Activated naive CD4-positive, alpha-beta T cell treated with anti-CD3 and anti-CD28 coated beads for 36 hours (primary cell): ENCODE measurements around the gene SLC66A3. TPM values are rescaled to one million over a fixed set of nuclear protein-coding genes. Genes with fewer than 3 reads are reported as not detected.

Source experiments
- CTCF ChIA-PET: fragments of 350-600 bp; sonication (Branson Sonifier 250); formaldehyde crosslinking; loops from one replicate; lab custom pipeline; 2021; ENCODE audit warnings: antibody characterized with exemption; lab: Charles Lee
- DNase-seq: peaks from one replicate; pipeline ENCODE4 v3.0.0-alpha.2; 2020
- H3K27ac Mint-ChIP-seq: one replicate; pipeline ENCODE4 v1.8.0; 2021; ENCODE audit warnings: mild to moderate bottlenecking, mixed read lengths
- H3K27me3 Mint-ChIP-seq: one replicate; pipeline ENCODE4 v1.8.0; 2021; ENCODE audit warnings: low read depth, mixed read lengths
- H3K36me3 Mint-ChIP-seq: one replicate; pipeline ENCODE4 v1.8.0; 2021; ENCODE audit warnings: low read depth, mixed read lengths
- H3K4me1 Mint-ChIP-seq: one replicate; pipeline ENCODE4 v1.8.0; 2021; ENCODE audit warnings: low read depth, mixed read lengths
- H3K4me3 Mint-ChIP-seq: one replicate; pipeline ENCODE4 v1.8.0; 2021; ENCODE audit warnings: mild to moderate bottlenecking, moderate library complexity, mixed read lengths
- H3K9me3 Mint-ChIP-seq: one replicate; pipeline ENCODE4 v1.8.0; 2021; ENCODE audit warnings: mixed read lengths
- intact Hi-C: fragments of 100-400 bp; cut with micrococcal nuclease; formaldehyde crosslinking; loops from one replicate; pipeline ENCODE4 v1.15.1; 2023
- total RNA-seq, 2 experiments: library from RNA; stranded (reverse); gene quantifications; one replicate each; pipeline ENCODE4 v1.2.3, GENCODE V29; 2021

The SLC66A3 gene
- total RNA-seq, 2 experiments from 2014 or later = 10.1 to 11.0 TPM

GRCh38 chr2:11169333-11169732 is 14.1 kb downstream of the SLC66A3 start:
- CTCF ChIA-PET = interaction anchor here (0.6 to 0.9 kb wide), 2 partner anchors 61 to 337 kb away, joined by 3 to 5 read pairs; no protein-coding TSS in a partner anchor
- no peak for DNase-seq
- Mint-ChIP-seq H3K4me3 (no peak overlapping the region), H3K36me3 (no peaks in the 10 kb centered on the region), H3K27ac (no peak overlapping the region), H3K27me3 (no peaks in the 10 kb centered on the region), H3K9me3 (no peaks in the 10 kb centered on the region), H3K4me1 (no peaks in the 10 kb centered on the region)
- intact Hi-C loops = no loop called here

GRCh38 chr2:11174222-11174621 is 19.0 kb downstream of the SLC66A3 start:
- peaks cover 12% of the 10 kb centered on the region for H3K4me1 Mint-ChIP-seq
- H3K27ac Mint-ChIP-seq = no peak overlapping the region
- CTCF ChIA-PET = no interaction called here
- H3K9me3 Mint-ChIP-seq = no peaks in the 10 kb centered on the region
- intact Hi-C loops = no loop called here
- no peaks in the 10 kb centered on the region for H3K27me3 Mint-ChIP-seq
- peaks cover 2% of the 10 kb centered on the region for H3K36me3 Mint-ChIP-seq
- no peak for DNase-seq
- H3K4me3 Mint-ChIP-seq = no peak overlapping the region

- no peak for DNase-seq
- peaks cover 2% of the 10 kb centered on the region for H3K36me3 Mint-ChIP-seq
- intact Hi-C loops = no loop called here
- no peak overlapping the region for H3K27ac Mint-ChIP-seq
- peaks cover 12% of the 10 kb centered on the region for H3K4me1 Mint-ChIP-seq
- no peaks in the 10 kb centered on the region for H3K9me3 Mint-ChIP-seq
- no peak overlapping the region for H3K4me3 Mint-ChIP-seq
- H3K27me3 Mint-ChIP-seq = no peaks in the 10 kb centered on the region
- CTCF ChIA-PET = interaction anchor here (0.7 kb wide), 2 partner anchors 20 to 27 kb away, joined by 3 read pairs; partner anchors contain the start of gene SLC66A3
Observed at GRCh38 chr2:11175293-11175795, 20.1 kb downstream of the SLC66A3 start.

- Mint-ChIP-seq H3K4me3 (no peak overlapping the region), H3K4me1 (peaks cover 12% of the 10 kb centered on the region), H3K27me3 (no peaks in the 10 kb centered on the region), H3K36me3 (peaks cover 2% of the 10 kb centered on the region), H3K27ac (no peak overlapping the region), H3K9me3 (no peaks in the 10 kb centered on the region)
- intact Hi-C loops = no loop called here
- no peak for DNase-seq
- CTCF ChIA-PET = no interaction called here
Observed at GRCh38 chr2:11177871-11178690, 22.8 kb downstream of the SLC66A3 start.

- Mint-ChIP-seq H3K27ac (no peak overlapping the region), H3K9me3 (no peaks in the 10 kb centered on the region), H3K4me3 (no peak overlapping the region), H3K36me3 (peaks cover 2% of the 10 kb centered on the region), H3K4me1 (peaks cover 12% of the 10 kb centered on the region), H3K27me3 (no peaks in the 10 kb centered on the region)
- CTCF ChIA-PET = no interaction called here
- no peak for DNase-seq
- intact Hi-C loops = no loop called here
Observed at GRCh38 chr2:11179196-11179595, 23.9 kb downstream of the SLC66A3 start.

- no peak for DNase-seq
- no peak overlapping the region for H3K27ac Mint-ChIP-seq
- peaks cover 11% of the 10 kb centered on the region for H3K4me1 Mint-ChIP-seq
- no peaks in the 10 kb centered on the region for H3K9me3 Mint-ChIP-seq
- CTCF ChIA-PET = interaction anchor here (1.9 kb wide), 1 partner anchor 47 kb away, joined by 5 read pairs; a partner anchor contains a TSS
- H3K27me3 Mint-ChIP-seq = no peaks in the 10 kb centered on the region
- H3K4me3 Mint-ChIP-seq = no peak overlapping the region
- intact Hi-C loops = no loop called here
- peaks cover 2% of the 10 kb centered on the region for H3K36me3 Mint-ChIP-seq
Observed at GRCh38 chr2:11179899-11180298, 24.6 kb downstream of the SLC66A3 start.

- Mint-ChIP-seq H3K4me1 (peaks cover 4% of the 10 kb centered on the region), H3K36me3 (peaks cover 2% of the 10 kb centered on the region), H3K9me3 (no peaks in the 10 kb centered on the region), H3K4me3 (no peak overlapping the region), H3K27me3 (no peaks in the 10 kb centered on the region), H3K27ac (no peak overlapping the region)
- CTCF ChIA-PET = interaction anchor here (1.0 to 1.9 kb wide), 2 partner anchors 26 to 48 kb away, joined by 3 to 5 read pairs; a partner anchor contains a TSS
- intact Hi-C loops = no loop called here
- DNase-seq = no peak
Observed at GRCh38 chr2:11180653-11181052, 25.4 kb downstream of the SLC66A3 start.

GRCh38 chr2:11182951-11183350 is 27.7 kb downstream of the SLC66A3 start:
- Mint-ChIP-seq H3K4me3 (no peak overlapping the region), H3K9me3 (no peaks in the 10 kb centered on the region), H3K36me3 (peaks cover 3% of the 10 kb centered on the region), H3K27ac (no peak overlapping the region), H3K27me3 (no peaks in the 10 kb centered on the region), H3K4me1 (no peaks in the 10 kb centered on the region)
- CTCF ChIA-PET = interaction anchor here (0.6 to 1.3 kb wide), 3 partner anchors 50 to 402 kb away, joined by 3 to 5 read pairs (median 4); a partner anchor contains a TSS
- no peak for DNase-seq
- intact Hi-C loops = no loop called here

- H3K27me3 Mint-ChIP-seq = no peaks in the 10 kb centered on the region
- no peak overlapping the region for H3K27ac Mint-ChIP-seq
- H3K4me1 Mint-ChIP-seq = no peaks in the 10 kb centered on the region
- peaks cover 6% of the 10 kb centered on the region for H3K36me3 Mint-ChIP-seq
- H3K9me3 Mint-ChIP-seq = no peaks in the 10 kb centered on the region
- no peak for DNase-seq
- intact Hi-C loops = no loop called here
- CTCF ChIA-PET = interaction anchor here (1.2 kb wide), 1 partner anchor 54 kb away, joined by 4 read pairs; no protein-coding TSS in a partner anchor
- H3K4me3 Mint-ChIP-seq = no peak overlapping the region
Observed at GRCh38 chr2:11186145-11186544, 30.9 kb downstream of the SLC66A3 start.

GRCh38 chr2:11187083-11187619 is 31.9 kb downstream of the SLC66A3 start:
- no peak overlapping the region for H3K4me3 Mint-ChIP-seq
- DNase-seq = no peak
- H3K9me3 Mint-ChIP-seq = no peaks in the 10 kb centered on the region
- H3K36me3 Mint-ChIP-seq = peaks cover 6% of the 10 kb centered on the region
- H3K27me3 Mint-ChIP-seq = no peaks in the 10 kb centered on the region
- no peak overlapping the region for H3K27ac Mint-ChIP-seq
- intact Hi-C loops = no loop called here
- CTCF ChIA-PET = interaction anchor here (1.2 kb wide), 1 partner anchor 55 kb away, joined by 4 read pairs; no protein-coding TSS in a partner anchor
- no peaks in the 10 kb centered on the region for H3K4me1 Mint-ChIP-seq

- Mint-ChIP-seq H3K4me3 (no peak overlapping the region), H3K36me3 (peaks cover 6% of the 10 kb centered on the region), H3K27me3 (no peaks in the 10 kb centered on the region), H3K27ac (no peak overlapping the region), H3K9me3 (no peaks in the 10 kb centered on the region), H3K4me1 (no peaks in the 10 kb centered on the region)
- intact Hi-C loops = no loop called here
- CTCF ChIA-PET = interaction anchor here (0.7 kb wide), 1 partner anchor 12 kb away, joined by 3 read pairs; no protein-coding TSS in a partner anchor
- no peak for DNase-seq
Observed at GRCh38 chr2:11187731-11188130, 32.5 kb downstream of the SLC66A3 start.

GRCh38 chr2:11196246-11196645 is 41.0 kb downstream of the SLC66A3 start:
- H3K36me3 Mint-ChIP-seq = peaks cover 8% of the 10 kb centered on the region
- no peaks in the 10 kb centered on the region for H3K4me1 Mint-ChIP-seq
- H3K9me3 Mint-ChIP-seq = no peaks in the 10 kb centered on the region
- CTCF ChIA-PET = no interaction called here
- no peak overlapping the region for H3K4me3 Mint-ChIP-seq
- DNase-seq = no peak
- H3K27me3 Mint-ChIP-seq = no peaks in the 10 kb centered on the region
- intact Hi-C loops = no loop called here
- H3K27ac Mint-ChIP-seq = no peak overlapping the region
